Testis (tissue), 3 donors: ENCODE measurements around the gene RUVBL2. TPM values are rescaled to one million over a fixed set of nuclear protein-coding genes. Genes with fewer than 3 reads are reported as not detected.

ENCODE experiments used
- DNase-seq: peaks from one replicate; pipeline ENCODE4 v3.0.0-alpha.2; 2019
- H3K27ac ChIP-seq, 2 donors: fragments of 200-600 bp; sonication (generic); one replicate each; pipeline ENCODE4 v1.5.1; 2019
- H3K27me3 ChIP-seq: fragments of 200-600 bp; sonication (generic); one replicate; pipeline ENCODE4 v1.5.1; 2019
- H3K36me3 ChIP-seq: fragments of 200-600 bp; sonication (generic); one replicate; pipeline ENCODE4 v1.5.1; 2017; ENCODE audit warnings: low read depth; ENCODE audit errors: missing control alignments
- H3K4me1 ChIP-seq: fragments of 200-600 bp; sonication (generic); one replicate; pipeline ENCODE4 v1.5.1; 2019
- H3K4me3 ChIP-seq, 2 donors: fragments of 200-600 bp; sonication (generic); one replicate each; pipeline ENCODE4 v1.5.1; 2017 to 2019
- H3K9me3 ChIP-seq: fragments of 200-600 bp; sonication (generic); one replicate; pipeline ENCODE4 v1.5.1; 2017
- CTCF ChIP-seq, 3 experiments: fragments of 450-650 bp in 2 of 3; fragments of 200-600 bp in 1 of 3; sonication (generic) in 1 of 3; IDR thresholded peaks; one replicate each; pipeline ENCODE4 v1.5.1; 2016 to 2019; ENCODE audit warnings: antibody characterized with exemption in 3 of 3, mild to moderate bottlenecking in 2 of 3, moderate library complexity in 1 of 3
- POLR2A ChIP-seq: fragments of 450-650 bp; IDR thresholded peaks from one replicate; pipeline ENCODE4 v1.6.1; 2017; ENCODE audit warnings: antibody characterized with exemption, mild to moderate bottlenecking, moderate library complexity
- WGBS, 2 donors: methylation state at CpG; one replicate each; pipeline ENCODE4 v1.1.5; 2018; 5-methylcytosine and 5-hydroxymethylcytosine counted together
- intact Hi-C: fragments of 100-400 bp; cut with DNase I; formaldehyde crosslinking; loops from one replicate; pipeline ENCODE4 v1.15.1; 2023; ENCODE audit warnings: low total_unique reads
- polyA plus RNA-seq: library from polyadenylated mRNA; stranded (reverse); fragments of 350-450 nt; fragmentation: Illumina TruSeq; extraction: RNeasy Lipid Tissue Mini Kit (QIAGEN cat#74804); gene quantifications from one replicate; pipeline ENCODE4 v1.2.3, GENCODE V29; 2014; ENCODE audit warnings: low read depth, low replicate concordance; ENCODE audit not compliant: insufficient read depth
- total RNA-seq, 2 donors: library from RNA; depleted of rRNA; stranded (reverse); fragments of >200 nt; gene quantifications; one replicate each; pipeline ENCODE4 v1.2.3, GENCODE V29; 2016

Gene RUVBL2
- total and polyA plus RNA-seq, 3 donors from 2014 or later, result 299 to 528 (median 395) TPM

DNA sequence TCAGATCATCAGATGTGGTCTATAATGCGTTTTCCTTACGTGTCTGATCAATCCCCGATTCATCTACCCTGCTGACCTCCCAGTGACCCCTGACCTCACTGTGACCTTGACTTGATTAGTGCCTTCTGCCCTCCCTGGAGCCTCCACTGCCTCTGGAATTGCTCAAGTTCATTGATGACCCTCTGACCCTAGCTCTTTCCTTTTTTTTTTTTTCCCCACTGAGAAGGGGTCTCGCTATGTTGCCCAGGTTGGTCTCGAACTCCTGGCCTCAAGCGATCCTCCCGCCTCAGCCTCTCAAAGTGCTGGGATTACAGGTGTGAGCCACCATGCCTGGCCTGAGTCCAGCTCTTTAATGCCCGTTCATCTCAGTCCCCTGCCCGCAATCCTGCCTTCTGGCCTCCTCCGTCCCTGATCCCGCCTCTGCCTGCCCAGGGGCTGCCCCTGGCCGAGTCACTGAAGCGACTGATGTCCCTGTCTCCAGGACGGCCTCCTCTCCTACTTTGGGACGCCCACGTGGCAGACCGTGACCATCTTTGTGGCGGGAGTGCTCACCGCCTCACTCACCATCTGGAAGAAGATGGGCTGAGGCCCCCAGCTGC, 32.5 kb upstream of the RUVBL2 start:
- Histone ChIP-seq H3K4me1 (peaks cover 25% of the 10 kb centered on the region), H3K27ac (no peak overlapping the region), H3K4me3 (no peak overlapping the region), H3K36me3 (no peaks in the 10 kb centered on the region), H3K27me3 (no peaks in the 10 kb centered on the region), H3K9me3 (no peaks in the 10 kb centered on the region)
- DNase-seq, result no peak
- no peak for TF ChIP-seq CTCF (IDR thresholded peaks at IDR 0.05)
- no peak for TF ChIP-seq POLR2A
- intact Hi-C loops, result no loop called here
- WGBS, 2 donors, result 90% methylated on average over 19 of the region's 19 CpGs

DNA sequence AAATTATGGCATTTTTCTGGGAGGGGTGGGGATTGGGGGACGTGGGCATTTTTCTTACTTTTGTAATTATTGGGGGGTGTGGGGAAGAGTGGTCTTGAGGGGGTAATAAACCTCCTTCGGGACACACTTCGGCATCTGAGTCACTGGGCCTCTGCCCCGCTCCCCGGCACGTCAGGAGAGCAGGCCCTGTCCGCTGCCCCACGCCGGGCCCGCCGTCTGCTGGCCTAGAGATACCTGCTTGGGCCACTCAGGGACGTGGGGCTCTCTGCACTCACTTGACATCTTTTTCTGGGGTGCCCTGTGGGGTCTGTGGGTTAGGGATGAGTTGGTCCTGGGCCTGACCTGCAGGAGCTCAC, 32.0 kb upstream of the RUVBL2 start:
- H3K4me1 ChIP-seq, result peaks cover 29% of the 10 kb centered on the region
- 76 to 83% methylated on average over 12 of the region's 12 CpGs for WGBS, 2 donors
- no peak overlapping the region for H3K27ac ChIP-seq
- H3K9me3 ChIP-seq, result no peaks in the 10 kb centered on the region
- H3K4me3 ChIP-seq, result no peak overlapping the region
- H3K36me3 ChIP-seq, result no peaks in the 10 kb centered on the region
- DNase-seq, result no peak
- intact Hi-C loops, result no loop called here
- no peaks in the 10 kb centered on the region for H3K27me3 ChIP-seq
- no peak for TF ChIP-seq CTCF (IDR thresholded peaks at IDR 0.05)
- TF ChIP-seq POLR2A, result no peak

GRCh38 chr19:48962029-48962848, 31.4 kb upstream of the RUVBL2 start:
- intact Hi-C loops, result no loop called here
- Histone ChIP-seq H3K9me3 (no peaks in the 10 kb centered on the region), H3K27me3 (no peaks in the 10 kb centered on the region), H3K4me1 (peaks cover 29% of the 10 kb centered on the region), H3K4me3 (no peak overlapping the region), H3K27ac (peak overlapping the region; percentile 55 to 74), H3K36me3 (no peaks in the 10 kb centered on the region)
- DNase-seq, result peak; percentile 40
- WGBS, 2 donors, result 70 to 75% methylated on average over 22 of the region's 22 CpGs
- TF ChIP-seq POLR2A (no peak), CTCF (IDR thresholded peaks at IDR 0.05) (no peak)

DNA sequence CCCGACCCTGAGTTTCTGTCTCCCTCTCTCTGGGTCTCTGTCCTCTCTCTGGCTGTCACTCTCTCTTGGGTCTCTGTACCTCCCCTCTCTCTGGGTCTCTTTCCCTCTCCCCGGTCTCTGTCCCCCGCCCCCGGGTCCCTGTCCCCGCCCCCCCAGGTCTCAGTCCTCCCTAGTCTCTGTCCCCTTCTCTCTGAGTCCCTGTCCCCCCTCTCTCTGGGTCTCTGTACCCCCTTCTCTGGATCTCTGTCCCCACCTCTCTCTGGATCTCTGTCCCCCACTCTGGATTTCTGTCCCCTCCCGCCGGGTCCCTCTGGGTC, 30.9 kb upstream of the RUVBL2 start:
- TF ChIP-seq POLR2A (no peak), CTCF (IDR thresholded peaks at IDR 0.05) (no peak)
- H3K4me3 ChIP-seq, result no peak overlapping the region
- no peaks in the 10 kb centered on the region for H3K9me3 ChIP-seq
- DNase-seq, result no peak
- intact Hi-C loops, result no loop called here
- H3K36me3 ChIP-seq, result no peaks in the 10 kb centered on the region
- no peaks in the 10 kb centered on the region for H3K27me3 ChIP-seq
- H3K27ac ChIP-seq, result peak overlapping the region; percentile 55 to 74
- H3K4me1 ChIP-seq, result peaks cover 29% of the 10 kb centered on the region
- WGBS, 2 donors, result 68 to 70% methylated on average over 6 of the region's 7 CpGs
